Nephron (organoid): ENCODE results near the gene RAB40C.

Source experiments
- H3K27ac Mint-ChIP-seq, 3 experiments: 2 replicates each; pipeline ENCODE4 v1.8.0; 2020; ENCODE audit warnings: mixed read lengths in 3 of 3, mild to moderate bottlenecking in 2 of 3, moderate library complexity in 1 of 3
- H3K27me3 Mint-ChIP-seq: 2 replicates; pipeline ENCODE4 v1.8.0; 2021; ENCODE audit warnings: low read depth, mild to moderate bottlenecking, moderate library complexity, mixed read lengths
- H3K36me3 Mint-ChIP-seq: 2 replicates; pipeline ENCODE4 v1.8.0; 2020; ENCODE audit warnings: low read depth, mixed read lengths
- H3K4me1 Mint-ChIP-seq: 2 replicates; pipeline ENCODE4 v1.8.0; 2020; ENCODE audit warnings: mixed read lengths
- H3K4me3 Mint-ChIP-seq, 3 experiments: 2 replicates each; pipeline ENCODE4 v1.8.0; 2020; ENCODE audit warnings: mild to moderate bottlenecking in 3 of 3, mixed read lengths in 3 of 3, moderate library complexity in 2 of 3
- H3K9me3 Mint-ChIP-seq: 2 replicates; pipeline ENCODE4 v1.8.0; 2020; ENCODE audit warnings: mixed read lengths
- TF ChIP-seq, protein P1 (sequence below), 3 experiments: fragments of 200-600 bp; sonication (generic); IDR thresholded peaks; one replicate each; pipeline ENCODE4 v1.5.0; 2021; ENCODE audit warnings: antibody characterized with exemption in 3 of 3; ENCODE audit not compliant: unreplicated experiment in 3 of 3

The RAB40C gene

DNA sequence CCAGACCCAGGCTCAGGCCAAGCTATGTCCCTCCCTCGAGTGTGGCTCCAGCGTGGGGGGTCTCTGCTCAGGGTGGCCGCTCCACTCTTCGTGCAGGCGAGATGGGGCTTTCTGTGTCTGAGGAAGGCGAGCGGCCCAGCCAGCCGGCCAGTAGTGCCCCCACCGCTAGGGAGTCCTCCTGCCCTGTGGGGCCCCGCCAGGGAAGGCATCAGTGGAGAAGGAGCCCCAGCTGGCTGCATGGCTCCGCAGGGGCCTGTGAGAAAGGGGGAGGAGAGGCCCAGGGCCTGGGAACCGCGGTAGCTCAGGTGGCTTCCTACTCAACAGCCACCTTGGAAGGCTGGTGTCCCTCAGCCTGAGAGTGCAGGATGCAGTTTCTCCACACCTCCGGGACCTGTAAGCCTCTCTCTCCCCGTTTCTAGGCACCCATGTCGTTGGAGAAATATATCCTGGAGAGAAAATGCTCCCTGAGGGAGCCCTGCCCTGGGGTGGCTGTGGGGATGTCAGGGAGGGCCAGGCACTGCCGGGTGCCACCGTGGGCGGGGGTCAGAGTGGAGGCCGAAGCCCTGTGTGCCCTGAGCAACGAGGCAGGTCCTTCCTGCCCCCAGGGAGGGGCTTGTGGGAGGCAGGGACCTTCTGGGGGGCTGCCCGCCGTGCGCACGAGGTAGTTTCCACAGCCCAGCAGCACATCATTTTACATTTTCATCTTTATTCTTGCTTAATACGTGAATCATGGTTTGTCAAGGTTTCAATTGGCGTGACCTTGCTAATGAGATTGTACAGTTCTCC lies 16.8 kb upstream of the RAB40C start:
- H3K27ac Mint-ChIP-seq = no peak overlapping the region
- H3K36me3 Mint-ChIP-seq = no peaks in the 10 kb centered on the region
- peaks cover 25% of the 10 kb centered on the region for H3K4me1 Mint-ChIP-seq
- no peak overlapping the region for H3K4me3 Mint-ChIP-seq
- H3K9me3 Mint-ChIP-seq = no peaks in the 10 kb centered on the region
- TF ChIP-seq, protein P1, sequence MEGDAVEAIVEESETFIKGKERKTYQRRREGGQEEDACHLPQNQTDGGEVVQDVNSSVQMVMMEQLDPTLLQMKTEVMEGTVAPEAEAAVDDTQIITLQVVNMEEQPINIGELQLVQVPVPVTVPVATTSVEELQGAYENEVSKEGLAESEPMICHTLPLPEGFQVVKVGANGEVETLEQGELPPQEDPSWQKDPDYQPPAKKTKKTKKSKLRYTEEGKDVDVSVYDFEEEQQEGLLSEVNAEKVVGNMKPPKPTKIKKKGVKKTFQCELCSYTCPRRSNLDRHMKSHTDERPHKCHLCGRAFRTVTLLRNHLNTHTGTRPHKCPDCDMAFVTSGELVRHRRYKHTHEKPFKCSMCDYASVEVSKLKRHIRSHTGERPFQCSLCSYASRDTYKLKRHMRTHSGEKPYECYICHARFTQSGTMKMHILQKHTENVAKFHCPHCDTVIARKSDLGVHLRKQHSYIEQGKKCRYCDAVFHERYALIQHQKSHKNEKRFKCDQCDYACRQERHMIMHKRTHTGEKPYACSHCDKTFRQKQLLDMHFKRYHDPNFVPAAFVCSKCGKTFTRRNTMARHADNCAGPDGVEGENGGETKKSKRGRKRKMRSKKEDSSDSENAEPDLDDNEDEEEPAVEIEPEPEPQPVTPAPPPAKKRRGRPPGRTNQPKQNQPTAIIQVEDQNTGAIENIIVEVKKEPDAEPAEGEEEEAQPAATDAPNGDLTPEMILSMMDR (IDR thresholded peaks at IDR 0.05; ENCODE audit: unreplicated experiment in 3 of 3) = no peak
- H3K27me3 Mint-ChIP-seq = no peaks in the 10 kb centered on the region

DNA sequence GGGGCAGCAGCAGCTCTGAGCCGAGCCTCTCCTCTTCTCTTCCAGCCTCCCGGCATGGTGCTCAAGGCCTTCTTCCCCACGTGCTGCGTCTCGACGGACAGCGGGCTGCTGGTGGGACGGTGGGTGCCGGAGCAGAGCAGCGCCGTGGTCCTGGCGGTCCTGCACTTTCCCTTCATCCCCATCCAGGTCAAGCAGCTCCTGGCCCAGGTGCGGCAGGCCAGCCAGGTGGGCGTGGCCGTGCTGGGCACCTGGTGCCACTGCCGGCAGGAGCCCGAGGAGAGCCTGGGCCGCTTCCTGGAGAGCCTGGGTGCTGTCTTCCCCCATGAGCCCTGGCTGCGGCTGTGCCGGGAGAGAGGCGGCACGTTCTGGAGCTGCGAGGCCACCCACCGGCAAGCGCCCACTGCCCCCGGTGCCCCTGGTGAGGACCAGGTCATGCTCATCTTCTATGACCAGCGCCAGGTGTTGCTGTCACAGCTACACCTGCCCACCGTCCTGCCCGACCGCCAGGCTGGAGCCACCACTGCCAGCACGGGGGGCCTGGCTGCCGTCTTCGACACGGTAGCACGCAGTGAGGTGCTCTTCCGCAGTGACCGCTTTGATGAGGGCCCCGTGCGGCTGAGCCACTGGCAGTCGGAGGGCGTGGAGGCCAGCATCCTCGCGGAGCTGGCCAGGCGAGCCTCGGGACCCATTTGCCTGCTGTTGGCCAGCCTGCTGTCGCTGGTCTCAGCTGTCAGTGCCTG lies 15.7 kb upstream of the RAB40C start:
- Mint-ChIP-seq H3K27me3 (no peaks in the 10 kb centered on the region), H3K4me3 (no peak overlapping the region), H3K4me1 (peaks cover 20% of the 10 kb centered on the region), H3K36me3 (no peaks in the 10 kb centered on the region), H3K27ac (no peak overlapping the region), H3K9me3 (no peaks in the 10 kb centered on the region)
- TF ChIP-seq, protein P1 (IDR thresholded peaks at IDR 0.05; ENCODE audit: unreplicated experiment in 3 of 3) = no peak

DNA sequence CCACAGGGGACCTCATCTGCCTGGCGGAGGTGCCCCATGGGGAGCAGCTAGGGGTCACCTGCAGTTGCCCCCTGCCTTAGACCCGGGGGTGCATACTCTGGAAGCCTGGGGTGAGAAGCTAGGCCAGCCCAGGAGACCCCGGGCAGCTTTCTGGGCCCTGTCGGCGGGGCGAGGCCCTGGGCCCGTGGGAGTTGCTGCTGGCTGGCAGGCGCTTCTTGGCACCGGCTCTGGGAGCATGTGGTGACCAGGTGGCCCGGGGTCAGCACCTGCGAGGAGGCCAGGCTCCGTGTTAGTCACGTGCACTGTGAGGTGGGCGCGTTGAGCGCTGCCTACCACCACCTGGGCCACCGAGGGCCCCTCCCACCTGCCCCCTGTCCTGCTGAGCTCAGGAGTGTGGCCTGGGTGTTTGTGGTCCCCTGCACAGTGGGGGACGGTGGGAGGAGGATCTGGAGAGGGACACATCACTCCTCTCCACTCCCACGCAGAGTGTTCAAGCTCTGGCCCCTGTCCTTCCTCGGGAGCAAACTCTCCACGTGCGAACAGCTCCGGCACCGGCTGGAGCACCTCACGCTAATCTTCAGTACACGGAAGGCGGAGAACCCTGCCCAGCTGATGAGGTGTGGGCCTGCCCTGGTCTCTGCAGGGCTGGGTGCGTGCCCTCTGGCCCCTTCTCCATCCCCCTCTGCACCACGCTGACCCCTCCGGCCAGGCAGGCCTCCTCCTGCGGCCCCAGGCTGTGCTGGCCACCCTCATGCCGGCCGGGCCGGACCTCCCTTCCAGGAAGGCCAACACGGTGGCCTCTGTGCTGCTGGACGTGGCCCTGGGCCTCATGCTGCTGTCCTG lies 14.3 kb upstream of the RAB40C start:
- H3K4me3 Mint-ChIP-seq = no peak overlapping the region
- TF ChIP-seq, protein P1 (IDR thresholded peaks at IDR 0.05; ENCODE audit: unreplicated experiment in 3 of 3) = no peak
- H3K9me3 Mint-ChIP-seq = no peaks in the 10 kb centered on the region
- H3K27me3 Mint-ChIP-seq = no peaks in the 10 kb centered on the region
- no peaks in the 10 kb centered on the region for H3K36me3 Mint-ChIP-seq
- H3K4me1 Mint-ChIP-seq = peaks cover 17% of the 10 kb centered on the region
- no peak overlapping the region for H3K27ac Mint-ChIP-seq

DNA sequence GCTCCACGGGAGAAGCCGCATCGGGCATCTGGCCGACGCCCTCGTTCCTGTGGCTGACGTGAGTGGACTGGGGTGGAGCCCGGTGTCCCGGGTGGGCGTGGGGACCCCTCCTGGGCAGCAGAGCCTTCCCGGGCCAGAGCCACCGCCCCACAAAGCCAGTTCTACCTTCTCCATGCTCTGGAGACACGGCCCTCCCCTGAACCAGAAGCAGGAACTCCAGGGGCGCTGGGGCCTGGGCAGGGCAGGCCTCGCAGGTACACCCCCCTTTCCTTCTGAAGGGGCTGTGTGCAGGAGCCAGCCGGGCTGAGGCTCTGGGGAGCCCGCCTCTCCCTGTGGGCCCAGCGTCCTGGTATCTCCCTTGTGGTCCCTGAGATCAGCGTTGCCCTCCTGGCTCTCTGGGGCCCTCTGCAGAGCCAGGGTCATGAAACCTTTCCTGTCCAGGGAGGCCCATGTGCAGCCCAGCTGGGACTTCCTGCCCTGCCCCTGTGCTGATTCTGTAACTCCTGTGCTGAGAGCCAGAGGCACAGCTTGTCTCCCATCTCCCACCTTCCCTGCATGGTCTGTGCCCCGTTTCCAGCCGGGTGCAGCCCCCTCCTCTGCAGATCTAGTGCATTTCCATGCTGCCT lies 13.6 kb upstream of the RAB40C start:
- H3K9me3 Mint-ChIP-seq = no peaks in the 10 kb centered on the region
- TF ChIP-seq, protein P1 (IDR thresholded peaks at IDR 0.05; ENCODE audit: unreplicated experiment in 3 of 3) = no peak
- H3K27me3 Mint-ChIP-seq = no peaks in the 10 kb centered on the region
- H3K36me3 Mint-ChIP-seq = no peaks in the 10 kb centered on the region
- H3K4me1 Mint-ChIP-seq = peaks cover 9% of the 10 kb centered on the region
- peak overlapping the region in 1 of 3 experiments; percentile 24 for H3K27ac Mint-ChIP-seq
- H3K4me3 Mint-ChIP-seq = peak overlapping the region in 1 of 3 experiments; percentile 11

DNA sequence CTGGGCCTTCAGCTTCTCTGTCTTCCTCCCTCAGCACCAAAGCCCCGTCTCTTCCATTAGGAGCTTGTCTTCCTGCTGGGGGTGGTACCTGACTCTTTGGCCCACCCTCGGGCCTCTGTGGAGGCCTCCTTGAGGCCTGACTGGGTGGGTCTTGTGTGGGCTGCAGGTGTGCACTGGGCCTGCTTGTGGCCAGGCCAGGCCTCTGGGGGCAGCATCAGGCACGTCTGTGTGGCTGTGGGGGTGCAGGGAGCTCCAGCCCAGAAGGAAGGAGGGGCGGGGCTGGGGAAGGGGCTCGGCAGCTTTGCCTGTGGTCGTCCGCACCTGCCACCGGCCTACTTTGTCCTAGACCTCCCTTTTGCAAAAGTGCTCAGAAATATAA lies 13.1 kb upstream of the RAB40C start:
- Mint-ChIP-seq H3K27me3 (no peaks in the 10 kb centered on the region), H3K9me3 (no peaks in the 10 kb centered on the region), H3K4me3 (peak overlapping the region in 1 of 3 experiments; percentile 11)

More for the DNA sequence above, 13.1 kb upstream of the RAB40C start:
- H3K36me3 Mint-ChIP-seq = no peaks in the 10 kb centered on the region
- H3K27ac Mint-ChIP-seq = peak overlapping the region in 1 of 3 experiments; percentile 24
- TF ChIP-seq, protein P1 (IDR thresholded peaks at IDR 0.05; ENCODE audit: unreplicated experiment in 3 of 3) = no peak
- H3K4me1 Mint-ChIP-seq = peaks cover 4% of the 10 kb centered on the region
